ENCODE results near the gene CDH23.

CDH23 gene

DNA sequence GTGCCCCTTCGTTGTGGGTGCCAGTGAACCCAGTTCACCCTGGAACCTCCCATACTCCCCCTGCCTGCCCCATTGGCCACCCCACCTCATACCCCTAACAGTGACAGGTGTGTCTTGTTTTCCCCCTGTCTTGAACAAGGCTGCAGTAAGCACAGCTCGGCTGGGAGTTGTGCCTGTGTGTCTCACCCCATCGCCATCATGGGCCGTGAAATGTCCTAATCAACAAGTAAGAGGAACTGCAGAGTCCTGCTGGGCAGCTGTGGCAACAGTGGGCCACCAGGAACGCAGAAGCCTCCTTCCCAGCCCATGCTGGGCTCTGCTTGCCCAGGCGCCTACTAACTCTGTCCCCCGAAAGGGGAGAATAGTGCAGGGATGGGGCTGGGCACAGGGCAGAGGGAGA is 231.2 kb downstream of the CDH23 start:
- no peak for FAIRE-seq

DNA sequence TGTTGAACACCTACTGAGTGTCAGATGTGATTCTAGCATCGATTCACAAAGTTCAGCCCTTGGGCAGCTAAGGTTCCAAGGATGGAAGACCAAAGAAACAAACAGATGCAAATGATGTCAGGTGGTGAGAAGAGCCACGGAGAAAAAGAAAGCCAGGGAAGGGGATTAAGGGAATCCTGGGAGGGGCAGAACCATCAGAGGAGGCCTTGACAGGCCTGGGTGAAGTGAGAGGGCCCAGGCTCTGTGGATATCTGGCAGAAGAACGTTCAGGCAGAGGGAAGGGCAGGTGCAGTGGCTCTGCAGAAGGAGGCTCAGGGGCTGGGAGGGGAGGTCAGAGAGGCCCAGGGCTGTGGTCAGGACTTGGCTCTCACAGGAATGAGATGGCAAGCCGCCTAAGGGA is 232.4 kb downstream of the CDH23 start:
- no peak for FAIRE-seq

DNA sequence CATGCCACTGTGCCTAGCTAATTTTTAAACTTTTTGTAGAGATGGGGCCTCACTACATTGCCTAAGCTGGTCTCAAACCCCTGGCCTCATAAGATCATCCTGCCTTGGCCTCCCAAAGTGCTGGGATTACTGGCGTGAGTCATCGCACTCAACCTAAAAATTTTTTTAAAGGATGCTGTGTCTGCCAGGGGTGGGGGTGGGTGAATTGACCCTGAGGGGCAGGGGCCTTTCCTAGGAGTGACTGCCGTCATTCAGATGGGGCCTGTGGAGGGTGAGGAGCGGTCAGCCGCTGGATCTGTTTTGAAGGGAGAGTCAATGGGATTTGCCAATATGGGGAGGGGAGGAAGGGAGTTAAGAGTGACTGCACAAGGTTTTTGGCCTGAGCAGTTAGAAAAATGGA is 233.4 kb downstream of the CDH23 start:
- no peak for FAIRE-seq

DNA sequence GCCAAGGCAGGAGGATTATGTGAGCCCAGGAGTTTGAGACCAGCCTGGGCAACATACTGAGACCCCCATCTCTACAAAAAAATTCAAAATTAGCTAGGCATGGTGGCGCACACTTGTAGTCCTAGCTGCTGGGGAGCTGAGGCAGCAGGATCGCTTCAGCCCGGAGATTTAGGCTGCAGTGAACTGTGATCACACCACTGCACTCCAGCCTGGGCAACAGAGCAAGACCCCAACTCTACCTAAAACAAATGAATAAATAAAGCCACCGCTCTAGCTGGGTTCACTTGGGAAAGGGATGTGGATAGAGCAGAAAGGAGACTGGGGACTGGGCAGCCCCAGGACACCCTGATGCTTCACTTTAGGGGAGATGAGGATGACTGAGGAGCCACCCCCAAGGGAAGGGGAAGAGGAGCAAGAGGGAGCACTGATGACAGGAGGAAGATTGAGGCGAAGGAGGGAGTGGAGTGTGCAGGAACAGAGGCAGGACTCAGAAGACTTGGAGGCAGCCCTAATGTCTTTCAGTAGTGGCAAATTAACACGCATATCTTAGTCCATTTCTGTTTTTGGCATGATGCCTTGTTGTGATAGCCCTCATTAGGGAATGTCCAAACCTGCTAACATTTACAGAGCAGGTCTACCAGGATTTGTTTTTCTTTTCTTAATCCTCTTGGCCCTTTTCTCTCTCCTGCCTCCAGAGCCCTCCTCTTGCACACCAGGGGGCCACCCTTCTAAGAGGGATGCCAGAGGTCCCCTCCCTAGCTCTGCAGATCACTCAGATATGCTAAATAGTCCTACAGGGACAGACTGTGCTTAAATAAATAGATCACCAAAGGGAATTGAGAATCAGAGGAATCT is 234.5 kb downstream of the CDH23 start:
- no peak for FAIRE-seq

DNA sequence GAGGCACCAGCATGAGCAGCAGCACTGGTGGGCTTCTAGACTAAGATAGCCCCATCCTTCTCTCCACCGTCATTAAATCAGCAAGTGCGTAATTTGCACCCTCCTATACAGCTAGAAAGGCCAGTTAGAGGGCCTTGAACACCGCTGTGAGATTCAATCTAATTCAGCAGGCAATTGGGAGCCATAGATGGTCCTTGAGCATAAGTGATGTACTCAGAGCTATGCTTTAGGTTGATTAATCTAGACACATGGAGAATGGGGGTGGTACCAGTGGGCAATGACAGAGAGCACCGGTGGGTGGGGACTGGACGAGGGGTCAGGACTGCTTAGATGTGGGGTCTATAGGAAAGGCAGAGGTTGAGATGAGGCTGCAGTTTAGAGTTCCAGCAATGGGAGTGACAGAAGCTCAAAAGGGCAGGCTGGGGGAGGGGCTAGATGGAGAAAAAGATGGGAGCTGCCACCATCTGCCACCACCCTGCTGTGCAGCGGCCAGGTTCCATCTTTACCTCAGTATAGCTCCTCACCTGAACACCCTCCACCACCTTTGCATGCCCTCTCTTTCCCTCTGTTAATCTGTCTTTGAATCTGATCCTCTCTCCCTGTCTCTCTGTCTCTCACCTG is 235.6 kb downstream of the CDH23 start:
- no peak for FAIRE-seq

DNA sequence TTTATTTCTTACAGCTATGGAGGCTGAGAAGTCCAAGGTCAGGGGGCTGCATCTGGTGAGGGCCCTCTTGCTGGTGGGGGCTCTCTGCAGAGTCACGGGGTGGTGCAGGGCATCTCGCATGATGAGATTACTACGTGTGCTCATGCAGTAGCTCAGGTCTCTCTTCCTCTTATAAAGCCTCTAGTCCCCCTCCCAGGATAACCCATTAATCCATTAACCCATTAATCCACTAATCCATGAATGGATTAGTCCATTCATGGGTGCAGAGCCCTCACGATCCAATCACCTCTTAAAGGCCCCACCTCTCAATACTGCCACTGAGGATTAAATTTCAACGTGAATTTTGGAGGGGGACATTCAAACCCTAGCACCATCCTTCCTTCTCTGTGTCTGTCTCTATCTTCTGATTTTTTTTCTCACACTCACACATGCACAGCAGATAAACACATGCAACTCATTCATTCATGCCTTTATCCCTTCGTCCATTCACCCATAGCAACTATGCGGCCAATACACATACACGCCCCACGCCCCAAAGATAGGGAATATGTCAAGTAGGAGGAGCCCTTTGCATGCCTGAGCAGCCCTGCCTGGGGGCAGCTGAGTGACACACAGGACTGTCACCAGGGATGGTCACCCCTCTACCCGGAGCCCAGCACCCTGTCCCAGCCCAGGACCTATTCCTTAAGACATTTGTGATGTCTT is 236.3 kb downstream of the CDH23 start:
- no peak for FAIRE-seq

DNA sequence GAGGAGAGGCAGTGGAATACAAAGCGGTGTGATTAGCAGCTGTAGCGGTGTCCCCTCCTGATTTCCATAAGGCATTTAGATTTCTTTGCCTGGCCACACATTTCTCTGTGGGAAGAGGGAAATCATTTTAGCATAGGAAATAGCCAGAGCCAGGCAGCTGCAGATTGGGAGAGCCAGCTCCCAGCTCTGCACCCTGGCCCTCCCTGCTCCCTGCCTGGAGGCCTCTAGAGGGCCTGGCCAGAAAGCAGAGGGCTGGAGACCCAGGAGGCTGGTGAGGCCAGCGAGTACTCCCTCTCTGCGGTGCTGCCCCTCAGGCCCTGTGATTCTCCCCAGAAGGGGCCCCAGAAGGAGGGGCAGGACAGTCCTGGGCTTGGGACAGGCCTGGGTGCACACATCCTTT is 237.2 kb downstream of the CDH23 start:
- no peak for FAIRE-seq

DNA sequence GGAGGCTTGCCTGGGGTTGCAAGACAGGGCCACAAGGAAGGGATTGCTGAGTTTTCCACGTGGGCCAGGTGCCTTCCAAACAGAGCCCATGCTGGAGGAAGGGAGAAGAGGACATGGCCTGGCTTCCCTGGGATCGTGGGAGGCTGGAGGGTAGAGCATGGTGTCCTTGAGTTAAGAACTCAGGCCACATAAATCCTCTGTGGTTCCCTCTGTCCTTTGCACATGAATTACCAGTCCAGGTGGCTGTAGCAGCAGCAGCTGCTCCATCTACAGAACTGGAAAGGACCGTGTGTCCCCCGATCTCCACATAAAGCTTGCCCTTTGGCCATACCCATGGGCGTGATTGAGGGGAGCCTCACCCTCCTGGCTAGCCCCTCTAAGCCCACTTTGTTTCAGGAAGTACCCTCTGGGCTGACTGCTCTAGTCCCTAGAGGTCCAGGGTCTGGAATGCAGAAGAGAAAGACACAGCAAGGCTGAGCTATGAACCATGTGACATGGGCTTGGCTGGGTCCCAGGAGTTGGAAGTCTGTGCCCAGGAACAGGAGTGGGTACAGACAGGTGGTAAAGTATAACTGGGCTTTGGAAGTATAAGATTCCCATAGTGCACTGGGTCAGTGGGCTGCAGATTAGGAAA is 237.9 kb downstream of the CDH23 start:
- no peak for FAIRE-seq

DNA sequence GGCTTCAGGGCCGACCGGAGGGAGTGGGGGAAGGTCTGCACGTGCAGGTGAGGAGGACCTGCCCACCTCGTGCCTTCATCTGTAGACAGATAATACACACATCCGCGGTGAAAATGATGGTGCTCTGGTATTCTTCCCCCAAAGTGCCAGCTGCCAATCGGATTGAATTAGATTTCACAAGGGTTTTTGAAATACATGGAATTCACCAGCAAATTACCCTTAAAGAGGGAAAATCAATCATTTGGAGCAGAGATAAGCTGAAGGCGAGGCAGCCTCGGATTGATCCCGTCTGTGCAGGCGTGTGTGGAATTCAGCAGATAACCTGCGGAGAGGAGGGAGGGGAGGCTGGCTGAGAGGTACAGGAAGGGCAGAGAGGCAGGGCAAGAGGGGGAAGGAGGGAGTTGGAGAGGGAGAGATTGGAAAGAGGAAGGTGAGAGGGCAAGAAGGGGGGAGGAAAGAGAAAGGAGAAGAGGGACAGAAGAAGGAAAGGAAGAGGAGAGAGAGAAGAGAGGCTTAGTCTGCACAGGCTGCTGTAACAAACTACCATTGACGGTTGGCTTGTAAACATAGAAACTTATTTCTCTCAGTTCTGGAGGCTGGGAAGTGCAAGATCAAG is 238.6 kb downstream of the CDH23 start:
- FAIRE-seq: no peak

DNA sequence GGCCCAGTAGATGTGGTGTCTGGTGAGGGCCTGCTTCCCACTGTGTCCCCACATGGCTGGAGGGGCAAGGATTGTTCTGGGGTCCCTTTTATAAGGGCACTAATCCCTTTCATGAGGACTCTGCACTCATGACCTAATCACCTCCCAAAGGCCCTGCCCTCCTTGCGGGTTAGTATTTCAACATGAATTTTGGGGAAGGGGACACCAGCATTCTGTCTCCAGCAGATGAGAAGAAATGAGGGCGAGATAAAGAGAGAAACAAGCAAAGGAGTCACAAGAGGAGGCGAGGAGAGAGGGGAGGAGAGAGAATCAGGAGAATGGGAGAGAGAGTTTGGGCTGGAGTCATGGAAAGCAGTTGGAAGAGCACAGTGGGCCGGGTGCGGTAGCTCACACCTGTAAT is 239.1 kb downstream of the CDH23 start:
- no peak for FAIRE-seq

DNA sequence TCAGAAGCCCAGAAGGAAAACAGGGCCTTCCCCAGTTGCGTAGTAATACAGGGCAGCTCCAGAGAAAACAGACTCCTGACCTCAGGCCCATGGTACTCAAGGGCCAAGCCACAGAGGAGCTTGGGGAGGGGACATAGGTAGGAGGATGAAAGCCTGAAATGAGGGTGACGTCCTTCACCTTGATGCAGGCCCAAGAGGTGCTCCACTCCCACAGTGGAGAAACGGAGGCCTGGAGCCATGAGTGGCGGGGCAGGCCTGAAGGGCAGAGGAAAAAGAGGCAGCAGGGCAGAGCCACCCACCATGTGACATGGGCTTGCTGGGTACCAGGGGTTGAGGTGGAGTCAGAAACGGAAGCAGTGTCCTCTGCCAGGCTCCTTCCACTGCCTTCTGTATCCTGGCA is 239.9 kb downstream of the CDH23 start:
- no peak for FAIRE-seq

DNA sequence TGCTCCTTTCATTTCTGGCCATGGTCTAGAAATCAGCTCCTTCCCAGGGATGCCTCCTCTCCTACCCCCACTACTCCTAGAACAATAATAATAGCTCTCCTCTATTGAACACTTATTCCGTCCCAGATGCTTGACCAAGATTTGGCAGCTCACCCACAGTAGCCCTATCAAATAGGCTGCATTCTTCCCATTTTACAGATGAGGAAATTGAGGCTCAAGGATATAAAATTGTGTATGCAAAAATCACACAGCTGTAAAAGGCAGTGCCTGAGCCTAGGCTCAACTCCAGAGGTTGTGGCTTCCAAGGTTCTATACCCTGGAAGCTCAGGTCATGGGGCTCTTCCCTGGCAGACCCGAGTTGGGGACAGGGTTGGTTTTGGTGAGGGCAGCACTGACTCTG is 240.6 kb downstream of the CDH23 start:
- no peak for FAIRE-seq

DNA sequence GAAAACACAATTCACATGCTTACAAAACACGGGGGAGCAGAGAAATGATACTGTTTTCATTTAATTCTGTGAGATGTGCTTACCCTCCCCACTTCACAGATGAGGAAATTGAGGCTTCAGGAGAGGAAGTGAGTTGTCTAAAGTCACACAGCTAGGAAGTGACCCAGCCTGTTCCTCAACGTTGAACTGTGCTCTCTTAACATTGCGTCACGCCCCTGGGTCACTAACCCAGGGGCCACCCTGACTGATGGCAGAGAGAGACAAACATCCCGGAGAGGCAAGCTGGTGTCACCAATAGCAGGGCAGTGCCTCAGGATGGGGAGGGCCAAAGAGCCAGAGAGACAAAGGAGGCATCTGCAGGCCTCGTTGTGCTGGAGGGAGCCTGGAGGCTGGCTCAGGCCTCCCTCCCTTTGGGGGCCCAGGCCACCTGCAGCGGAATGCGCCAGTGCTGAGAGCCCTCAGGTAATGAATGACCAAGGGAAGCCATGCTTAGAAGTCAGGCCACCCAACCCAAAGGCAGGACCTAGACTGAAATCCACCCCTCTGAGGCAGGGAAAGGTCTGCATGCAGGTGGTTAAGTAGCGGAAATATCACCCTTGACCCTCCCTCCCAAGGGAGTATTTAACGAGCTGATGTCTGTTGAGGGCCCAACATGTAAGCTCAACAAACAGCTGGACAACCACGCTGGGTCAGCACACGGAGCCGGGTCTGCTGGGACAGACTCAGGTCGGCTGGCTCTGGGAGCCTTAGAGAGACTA is 241.5 kb downstream of the CDH23 start:
- no peak for FAIRE-seq

DNA sequence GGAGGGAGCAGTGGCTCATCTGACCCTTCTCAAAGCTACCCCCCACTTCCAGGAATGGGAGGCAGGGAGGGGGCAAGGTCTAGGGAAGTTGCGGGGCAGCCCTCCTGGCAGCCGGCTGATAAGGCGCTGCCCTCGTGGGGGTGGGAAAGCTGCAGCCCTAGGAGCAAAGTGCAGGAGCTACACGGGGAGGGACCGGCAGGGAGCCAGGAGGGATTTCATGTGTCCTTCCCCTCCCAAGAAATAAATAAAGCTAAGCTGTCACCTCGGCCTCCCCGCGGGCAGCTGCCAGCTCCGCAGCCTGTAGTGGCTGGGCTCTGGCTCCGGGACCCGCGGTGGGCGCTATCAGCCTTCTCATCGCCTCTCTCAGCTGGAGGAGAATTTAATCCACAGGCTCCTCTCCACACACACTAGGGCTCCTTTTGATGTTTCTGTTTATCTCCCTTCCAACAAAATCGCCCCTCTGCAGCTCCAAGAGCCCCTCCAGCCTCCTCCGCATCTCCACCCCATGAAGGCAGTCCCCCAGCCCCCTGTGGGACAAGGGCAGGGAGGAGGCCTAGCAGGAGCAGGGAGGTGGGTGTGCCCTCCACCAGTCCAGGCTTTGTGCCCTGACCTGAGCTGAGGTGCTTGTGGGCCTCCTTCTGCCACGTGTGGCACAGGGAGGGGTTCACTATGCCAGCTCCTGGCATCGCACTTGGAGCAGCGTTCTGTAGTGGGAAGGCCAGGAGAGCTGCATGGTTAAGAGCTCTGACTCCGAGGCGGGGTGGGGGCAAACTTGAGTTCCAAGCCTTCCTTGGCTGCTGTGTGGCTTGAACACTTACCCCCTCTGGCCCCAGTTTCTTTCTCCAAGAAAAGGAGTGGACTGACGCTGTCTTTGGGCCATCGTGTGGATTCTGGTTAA is 242.4 kb downstream of the CDH23 start:
- no peak for FAIRE-seq

DNA sequence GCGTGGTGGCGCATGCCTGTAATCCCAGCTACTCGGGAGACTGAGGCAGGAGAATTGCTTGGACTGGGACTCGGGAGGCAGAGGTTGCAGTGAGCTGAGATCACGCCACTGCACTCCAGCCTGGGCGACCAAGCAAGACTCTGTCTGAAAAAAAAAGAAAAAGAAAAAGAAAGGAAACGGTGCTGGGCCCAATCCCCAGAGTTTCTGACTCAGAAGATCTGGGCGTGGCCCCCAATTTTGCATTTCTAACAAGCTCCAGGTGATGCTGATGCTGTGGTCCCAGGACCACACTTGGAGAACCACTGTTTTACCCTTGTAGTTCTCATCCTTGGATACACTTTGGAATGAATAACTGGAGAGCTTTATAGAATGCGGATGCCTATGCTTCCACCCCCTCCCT is 243.9 kb downstream of the CDH23 start:
- FAIRE-seq: no peak

DNA sequence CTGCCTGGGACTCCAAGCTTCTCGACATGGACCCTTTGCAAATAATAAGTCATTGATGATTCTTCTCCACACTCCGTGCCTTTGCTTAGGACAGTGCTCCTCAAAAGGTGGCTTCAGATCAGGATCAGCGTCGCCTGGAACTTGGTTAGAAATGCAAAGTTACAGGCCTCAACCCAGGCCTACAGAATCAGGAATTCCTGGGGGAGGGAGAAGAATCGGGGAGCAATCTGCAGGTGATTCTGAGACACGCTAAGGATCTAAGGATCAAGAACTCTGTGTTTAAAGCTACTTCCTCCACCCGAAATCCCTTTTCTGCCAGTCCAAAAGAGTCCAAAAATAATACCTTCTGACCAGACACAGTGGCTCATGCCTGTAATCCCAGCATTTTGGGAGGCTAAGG is 244.7 kb downstream of the CDH23 start:
- FAIRE-seq: no peak

DNA sequence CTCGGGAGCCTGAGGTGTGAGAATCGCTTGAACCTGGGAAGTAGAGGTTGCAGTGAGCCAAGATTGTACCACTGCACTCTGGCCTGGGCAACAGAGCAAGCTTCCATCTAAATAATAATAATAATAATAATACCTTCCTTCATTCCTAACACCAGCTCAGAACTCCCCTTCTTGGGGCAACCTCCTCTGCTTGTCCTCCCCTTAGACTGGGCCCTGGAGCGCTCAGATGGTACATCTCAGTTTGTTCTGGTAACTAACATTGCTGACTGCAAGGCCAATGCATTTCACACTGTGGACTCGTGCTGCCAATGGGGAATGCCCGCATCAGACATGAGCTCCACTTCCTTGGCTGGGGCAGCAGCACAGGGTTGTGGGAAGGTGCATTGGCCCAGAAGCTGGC is 245.3 kb downstream of the CDH23 start:
- no peak for FAIRE-seq

DNA sequence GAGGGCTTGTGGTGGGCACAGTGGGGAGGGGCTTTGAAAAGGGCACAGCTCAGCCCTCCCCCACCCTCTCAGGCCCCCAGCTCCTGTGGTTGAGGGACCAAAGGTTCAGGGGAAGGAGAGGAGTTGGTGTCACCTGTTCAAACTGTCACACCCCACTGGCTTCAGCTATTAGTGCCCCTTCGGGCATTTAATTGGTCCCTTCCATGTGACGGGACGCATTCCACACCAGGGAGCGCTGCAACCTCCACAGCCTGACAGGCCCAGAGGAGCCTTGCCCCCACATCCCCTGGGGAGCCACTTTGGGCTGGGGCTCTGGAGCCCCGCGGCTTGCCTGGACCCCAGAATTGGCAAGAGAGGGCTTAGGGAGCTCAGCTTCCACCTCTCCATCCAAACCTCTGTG is 247.2 kb downstream of the CDH23 start:
- no peak for FAIRE-seq

DNA sequence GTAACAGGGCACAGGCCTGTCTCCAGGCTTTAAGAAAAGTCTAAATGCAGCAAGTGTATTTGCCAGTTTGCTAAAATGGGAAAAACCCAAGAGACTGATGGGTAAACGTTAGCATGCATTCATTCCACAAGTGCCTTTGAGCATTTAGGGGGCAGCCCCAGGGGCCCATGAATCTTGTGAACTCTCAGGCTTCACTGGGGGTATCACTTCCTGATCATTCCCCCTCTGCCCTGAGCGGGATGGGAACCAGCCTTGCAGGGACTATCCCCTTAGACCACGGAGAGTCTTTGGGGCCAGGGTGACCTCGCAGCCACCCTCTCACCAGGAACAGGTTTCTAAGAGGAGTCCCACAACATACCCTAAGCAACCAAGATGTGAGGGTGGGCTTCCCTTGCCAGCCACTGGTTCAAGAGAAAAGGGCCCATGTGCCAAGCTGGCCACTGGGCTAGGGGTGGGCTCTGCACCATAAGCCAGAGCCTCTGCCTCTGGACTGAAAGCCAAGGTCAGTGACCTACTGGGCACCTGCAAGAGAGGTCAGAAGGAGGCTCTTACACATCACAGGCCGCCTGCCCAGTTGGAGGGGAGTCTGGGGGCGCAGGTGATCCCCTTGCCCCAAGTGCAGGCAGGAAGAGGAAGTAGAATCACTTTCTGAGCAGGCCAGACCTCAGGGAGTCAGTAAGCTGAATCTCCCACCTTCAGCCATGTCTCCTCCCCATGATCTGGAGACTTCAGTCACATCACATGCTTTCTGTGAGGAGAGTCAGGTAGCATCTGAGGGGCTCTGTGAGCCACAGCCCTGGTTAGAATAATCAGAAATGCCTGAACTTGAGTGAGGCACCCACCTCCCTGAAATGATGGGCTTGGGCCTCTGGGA is 247.8 kb downstream of the CDH23 start:
- FAIRE-seq: no peak

DNA sequence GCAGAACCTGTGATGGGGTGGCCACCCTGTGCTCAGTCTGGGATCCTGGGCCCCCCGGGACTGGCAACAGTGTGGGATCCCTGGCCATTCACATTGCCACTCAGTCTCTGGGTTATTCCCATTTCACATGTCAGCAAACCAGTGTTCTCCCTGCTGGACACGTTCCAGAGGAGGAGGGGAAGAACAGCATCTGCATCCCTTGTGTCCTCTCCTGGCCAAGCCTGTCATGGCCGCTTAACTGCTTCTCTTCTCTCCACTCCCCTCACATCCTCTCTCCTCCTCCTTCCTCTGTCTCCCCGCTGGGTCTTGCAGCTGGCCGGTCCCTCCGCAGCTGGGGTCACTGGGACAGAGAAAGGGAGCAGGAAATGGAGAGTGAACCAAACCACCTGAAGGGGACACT is 248.5 kb downstream of the CDH23 start:
- no peak for FAIRE-seq
